Stimulated activated CD4-positive, alpha-beta T cell treated with anti-CD3 and anti-CD28 coated beads, TNF-alpha, amount 100 ng/mL, for 48 hours (primary cell): ENCODE measurements around the gene SHISAL2B.
"Not testable (repeated sequence)": the region's sequence is repeated elsewhere in the genome, so short reads cannot be mapped to it uniquely, and the experiment has no call there.

ENCODE experiments used
- DNase-seq, 3 donors: peaks; one replicate each; pipeline ENCODE4 v3.0.0-alpha.2; 2020; ENCODE audit warnings: low read depth in 3 of 3

Gene SHISAL2B

GRCh38 chr5:64696414-64696813, 6.1 kb downstream of the SHISAL2B start:
- DNase-seq: not testable (repeated sequence)

DNA sequence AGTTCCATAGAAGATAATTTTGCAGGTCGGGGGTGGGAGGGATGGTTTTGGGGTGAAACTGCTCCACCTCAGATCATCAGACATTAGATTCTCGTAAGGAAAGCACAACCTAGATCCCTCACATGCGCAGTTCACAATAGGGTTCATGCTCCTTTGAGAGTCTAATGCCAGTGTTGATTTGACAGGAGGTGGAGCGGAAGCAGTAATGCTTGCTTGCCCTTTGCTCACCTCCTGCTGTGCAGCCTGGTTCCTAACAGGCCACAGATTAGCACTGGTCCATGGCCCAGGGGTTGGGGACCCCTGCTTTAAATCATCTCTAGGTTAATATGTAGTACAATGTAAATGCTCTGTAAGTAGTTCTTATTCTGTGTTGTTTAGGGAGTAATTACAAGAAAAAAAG, 10.5 kb downstream of the SHISAL2B start:
- no peak for DNase-seq

DNA sequence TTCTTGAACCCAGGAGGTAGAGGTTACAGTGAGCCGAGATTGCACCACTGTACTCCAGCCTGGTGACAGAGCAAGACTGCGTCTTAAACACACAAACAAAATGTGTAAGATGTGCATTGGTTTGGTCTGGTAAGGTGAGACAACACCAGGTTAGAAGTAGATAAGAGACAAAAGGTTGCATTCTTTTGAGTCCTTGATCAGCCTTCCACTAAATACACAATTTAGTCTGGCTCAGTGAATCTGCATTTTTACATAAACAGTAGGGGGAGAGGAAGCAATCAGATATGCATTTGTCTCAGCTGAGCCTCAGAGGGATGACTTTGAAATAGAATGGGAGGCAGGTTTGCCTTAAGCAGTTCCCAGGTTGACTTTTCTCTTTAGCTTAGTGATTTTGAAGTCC, 15.8 kb downstream of the SHISAL2B start:
- DNase-seq: not testable (repeated sequence)

- no peak for DNase-seq
Measured at GRCh38 chr5:64707191-64707590, 16.9 kb downstream of the SHISAL2B start.

DNA sequence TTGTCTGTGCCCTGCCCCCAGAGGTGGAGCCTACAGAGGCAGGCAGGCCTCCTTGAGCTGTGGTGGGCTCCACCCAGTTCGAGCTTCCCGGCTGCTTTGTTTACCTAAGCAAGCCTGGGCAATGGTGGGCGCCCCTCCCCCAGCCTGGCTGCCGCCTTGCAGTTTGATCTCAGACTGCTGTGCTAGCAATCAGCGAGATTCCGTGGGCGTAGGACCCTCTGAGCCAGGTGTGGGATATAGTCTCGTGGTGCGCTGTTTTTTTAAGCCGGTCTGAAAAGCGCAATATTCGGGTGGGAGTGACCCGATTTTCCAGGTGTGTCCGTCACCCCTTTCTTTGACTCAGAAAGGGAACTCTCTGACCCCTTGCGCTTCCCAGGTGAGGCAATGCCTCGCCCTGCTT, 24.2 kb downstream of the SHISAL2B start:
- DNase-seq: not testable (repeated sequence)

- DNase-seq: no peak
Measured at GRCh38 chr5:64722588-64722987, 32.3 kb downstream of the SHISAL2B start.

GRCh38 chr5:64727150-64727549, 36.8 kb downstream of the SHISAL2B start:
- DNase-seq: no peak

DNA sequence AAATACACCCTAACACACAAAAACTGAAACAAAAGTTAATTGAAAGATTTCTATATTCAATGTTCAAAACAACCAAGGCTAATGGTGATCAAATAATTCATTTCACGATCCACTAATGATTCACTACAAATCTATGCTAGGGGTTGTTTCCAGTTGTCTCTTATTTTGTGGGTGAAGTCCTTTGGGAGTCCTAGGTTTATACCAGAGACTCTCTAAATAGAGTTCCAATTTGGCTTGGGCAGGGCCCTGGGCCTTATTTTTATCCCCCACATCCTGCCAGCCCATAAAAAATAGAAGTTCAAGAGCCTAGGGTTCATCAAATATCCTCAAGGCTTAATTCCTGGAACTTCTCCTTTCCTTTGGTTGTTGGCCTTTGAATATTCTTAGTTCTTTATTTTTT, 52.1 kb downstream of the SHISAL2B start:
- no peak for DNase-seq

- DNase-seq: no peak
Measured at GRCh38 chr5:64742821-64743220, 52.5 kb downstream of the SHISAL2B start.

- no peak for DNase-seq
Measured at GRCh38 chr5:64744914-64745313, 54.6 kb downstream of the SHISAL2B start.

DNA sequence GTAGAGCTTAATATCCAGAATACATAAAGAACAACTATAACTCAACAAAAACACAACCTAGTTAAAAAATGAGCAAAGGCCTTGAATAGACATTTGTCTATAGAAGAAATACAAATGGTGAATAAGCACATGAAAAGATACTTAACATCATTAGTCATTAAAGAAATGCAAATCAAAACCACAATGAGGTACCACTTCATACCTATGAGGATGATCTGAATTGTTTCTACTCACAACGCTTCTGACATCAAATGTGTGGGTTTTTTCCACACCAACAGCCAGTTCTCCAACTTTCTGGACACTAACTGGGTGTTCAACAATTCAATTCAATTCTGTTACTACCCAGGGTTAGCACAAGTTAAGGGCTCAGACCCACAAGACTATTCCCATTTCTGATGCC, 56.1 kb downstream of the SHISAL2B start:
- no peak for DNase-seq

- no peak for DNase-seq
Measured at GRCh38 chr5:64749385-64749784, 59.1 kb downstream of the SHISAL2B start.

- DNase-seq: no peak
Measured at GRCh38 chr5:64754066-64754465, 63.8 kb downstream of the SHISAL2B start.

DNA sequence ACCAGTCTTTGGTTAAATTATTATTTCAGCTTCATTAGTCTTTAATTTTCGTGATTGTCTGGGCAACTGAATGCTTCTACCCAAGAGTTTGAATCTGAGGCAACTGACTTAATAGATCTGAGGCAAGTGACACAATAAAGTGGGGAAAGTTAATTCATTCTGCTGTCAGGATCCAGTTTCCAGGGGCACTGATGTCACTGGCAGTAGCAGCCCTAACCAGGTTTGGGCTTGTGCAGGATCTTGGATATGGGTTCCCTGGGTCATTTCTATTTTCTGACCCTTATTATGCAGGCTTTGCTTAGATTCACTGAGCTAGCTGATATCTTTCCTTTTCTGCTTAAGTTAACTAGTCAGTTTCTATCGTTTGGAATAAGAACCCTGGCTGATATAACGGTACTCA, 68.6 kb downstream of the SHISAL2B start:
- DNase-seq: no peak

DNA sequence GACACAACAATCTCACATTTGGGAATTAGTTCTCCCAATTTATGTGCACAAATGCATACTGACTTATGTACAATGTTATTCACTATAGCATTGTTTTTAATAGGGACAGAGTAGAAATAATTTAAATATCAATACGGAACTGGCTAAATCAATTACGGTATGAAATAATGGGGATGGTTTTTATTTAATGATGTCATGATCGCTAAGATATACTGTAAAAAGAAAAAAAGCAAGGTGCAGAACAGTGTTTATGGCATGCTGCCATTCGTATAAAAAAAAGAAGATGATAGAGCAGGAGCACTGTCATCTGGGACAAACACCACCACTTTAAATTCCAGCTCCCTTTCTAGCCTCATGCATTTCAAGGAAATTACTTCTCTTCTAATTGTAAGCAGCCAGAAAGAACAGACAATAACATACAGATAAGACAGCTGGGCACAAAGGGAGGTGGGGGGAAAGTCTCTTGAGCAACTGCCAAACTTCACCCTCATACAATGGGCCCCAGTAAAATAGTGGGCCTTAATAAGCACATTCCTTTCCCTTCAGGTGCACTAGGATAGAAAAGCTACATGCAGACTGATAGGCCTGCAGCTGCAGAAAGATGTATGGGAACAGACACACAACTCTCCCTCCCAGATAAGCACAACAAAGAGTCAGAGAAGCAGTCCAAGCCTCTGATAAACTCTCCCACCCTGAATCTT, 69.8 kb downstream of the SHISAL2B start:
- no peak for DNase-seq

DNA sequence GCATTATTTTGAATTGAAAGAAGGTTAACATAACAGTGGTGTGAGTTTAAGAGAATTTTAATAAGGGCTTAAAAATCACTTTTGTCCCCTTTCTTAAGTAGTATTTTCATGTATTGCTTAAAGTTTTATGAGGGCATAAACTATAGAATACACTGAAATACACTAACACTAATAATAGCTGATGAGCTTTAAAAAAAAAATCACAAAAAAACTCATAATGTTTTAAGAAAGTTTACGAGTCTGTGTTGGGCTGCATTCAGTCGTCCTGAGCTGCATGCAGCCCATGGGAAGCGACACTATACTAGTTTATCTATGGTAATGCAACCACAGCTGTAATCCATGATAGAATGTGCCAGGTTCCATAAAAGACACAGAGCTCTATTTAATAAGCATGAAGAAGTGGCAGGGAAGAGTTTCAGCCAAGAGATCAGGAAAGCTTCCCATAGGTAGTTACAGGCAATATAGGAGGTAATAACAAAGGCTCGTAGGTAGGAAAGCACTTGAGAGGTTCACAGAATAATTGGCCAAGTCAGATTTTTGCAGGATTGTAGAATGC, 73.7 kb downstream of the SHISAL2B start:
- DNase-seq: no peak

- DNase-seq: no peak
Measured at GRCh38 chr5:64765804-64766504, 75.7 kb downstream of the SHISAL2B start.

DNA sequence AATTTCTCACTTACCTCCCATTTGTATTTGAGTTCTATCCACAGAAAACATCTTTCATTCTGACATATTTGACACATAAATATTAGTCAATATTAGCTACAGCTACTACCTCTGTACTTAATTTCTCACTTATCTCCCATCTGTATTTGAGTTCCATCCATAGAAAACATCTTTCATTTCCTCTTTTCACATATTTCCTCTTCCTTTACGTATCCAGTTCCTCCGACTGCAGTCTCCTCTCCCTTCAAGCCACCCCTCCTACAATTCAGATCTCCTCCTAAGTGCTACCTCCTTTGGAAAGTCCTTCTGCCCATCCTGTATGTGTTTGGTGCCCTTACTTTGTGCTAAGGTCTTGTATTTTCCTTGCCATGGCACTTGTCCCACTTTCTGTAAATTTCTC, 76.6 kb downstream of the SHISAL2B start:
- DNase-seq: no peak
